AG08396 (cell line): ENCODE data around the gene ALDH8A1.

ENCODE experiments used
- DNase-seq: peaks from one replicate; pipeline ENCODE4 v3.0.0; 2012; ENCODE audit warnings: low spot score, mixed read lengths

Gene ALDH8A1

GRCh38 chr6:134873500-134874388 lies 76.2 kb downstream of the ALDH8A1 start:
- DNase-seq, result no peak

GRCh38 chr6:134870677-134871498 lies 79.0 kb downstream of the ALDH8A1 start:
- no peak for DNase-seq

GRCh38 chr6:134868812-134869211 lies 81.1 kb downstream of the ALDH8A1 start:
- DNase-seq, result no peak
